Bone marrow (tissue), 2 donors: ENCODE data around the gene ALDH1L1.

ENCODE experiments used
- DNase-seq, 2 donors: peaks; one replicate each; lab custom pipeline; 2025; lab: John Stamatoyannopoulos, UW

Gene ALDH1L1

DNA sequence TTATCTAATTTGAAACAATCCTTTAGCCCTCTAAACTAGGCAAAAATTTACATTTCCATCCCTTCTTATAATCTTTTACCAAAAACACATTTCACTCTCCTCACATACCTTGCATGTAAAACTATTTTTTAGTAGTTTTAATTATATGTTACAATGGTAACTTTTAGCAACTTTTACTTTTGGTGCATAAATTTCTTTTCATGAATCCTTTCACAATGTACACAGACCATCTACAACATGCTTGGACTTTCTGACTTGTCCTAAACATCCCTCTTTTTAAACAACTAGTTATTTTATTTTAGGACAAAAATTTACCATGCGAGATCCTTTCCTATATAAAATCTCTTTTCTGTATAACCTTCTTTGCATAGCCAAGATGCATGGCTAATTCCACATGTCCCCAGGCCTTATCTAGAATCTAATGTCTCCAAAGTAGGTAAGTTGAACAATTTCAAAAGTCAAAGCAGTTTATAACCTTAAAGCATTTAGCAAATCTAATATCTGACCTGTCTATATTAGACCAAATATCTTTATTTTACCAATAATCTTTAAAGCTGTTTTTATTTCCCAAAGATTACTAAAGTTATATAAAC is 14.4 kb upstream of the ALDH1L1 start:
- DNase-seq: no peak

DNA sequence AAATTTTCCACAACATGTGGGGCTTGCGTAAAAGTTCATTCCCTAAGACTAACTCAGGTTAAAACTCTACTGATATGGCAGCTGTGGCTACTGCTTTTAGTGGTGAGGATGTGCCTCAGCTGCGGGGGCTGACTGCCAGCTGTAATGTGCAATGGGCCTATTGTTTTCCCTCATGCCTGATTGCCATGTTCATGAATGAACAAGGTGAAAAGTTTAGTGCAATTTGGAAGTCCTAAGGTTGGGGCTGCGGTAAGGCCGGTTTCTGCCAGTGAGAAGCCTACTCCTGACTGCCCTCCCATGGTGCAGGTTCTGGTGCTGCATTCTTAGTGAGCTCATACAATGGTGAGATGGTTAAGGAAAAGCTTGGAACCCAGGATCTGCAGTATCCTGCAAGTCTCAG is 10.9 kb upstream of the ALDH1L1 start:
- no peak for DNase-seq

- DNase-seq: no peak
Observed at GRCh38 chr3:126187920-126188319, 7.5 kb upstream of the ALDH1L1 start.

DNA sequence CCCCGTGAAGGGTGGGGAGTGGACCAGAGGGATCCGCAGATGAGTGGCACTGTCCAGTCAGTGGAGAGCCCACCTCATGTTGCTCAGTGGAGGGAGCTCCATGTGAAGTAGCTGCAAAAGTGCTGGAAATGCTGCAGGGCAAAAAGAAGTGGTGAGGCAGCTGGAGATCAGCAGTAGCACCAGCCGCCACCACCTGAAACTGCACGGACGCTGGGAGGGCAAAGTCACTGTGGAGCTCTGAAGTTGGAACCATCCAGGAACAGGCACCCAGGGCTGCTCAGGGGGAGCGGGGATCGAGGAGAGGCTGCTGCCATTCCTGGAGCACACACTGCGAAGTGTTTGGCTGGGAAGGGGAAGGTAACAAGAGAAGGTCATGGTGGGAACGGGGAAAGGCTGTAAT is 6.4 kb upstream of the ALDH1L1 start:
- DNase-seq: no peak

DNA sequence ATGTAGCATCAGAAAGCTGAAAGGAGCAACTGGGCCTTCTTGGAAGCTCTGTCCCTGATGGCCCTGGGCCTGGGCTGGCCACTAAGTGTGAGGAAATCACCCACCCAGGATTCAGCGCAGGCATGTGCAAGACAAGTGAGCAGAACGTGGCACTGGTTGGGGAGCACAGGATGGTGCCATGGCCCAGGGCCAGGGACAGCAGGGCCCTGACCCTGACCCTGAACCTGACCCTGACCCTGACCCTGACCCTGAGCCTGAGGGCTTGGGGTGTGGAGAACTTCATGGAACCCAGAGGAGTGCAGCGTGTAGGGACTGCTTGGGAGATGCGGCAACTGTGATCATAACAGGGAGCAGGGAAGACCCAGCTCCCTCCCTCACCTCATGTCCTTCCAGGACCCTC is 5.9 kb upstream of the ALDH1L1 start:
- DNase-seq: no peak

GRCh38 chr3:126184465-126185000 is 4.1 kb upstream of the ALDH1L1 start:
- no peak for DNase-seq

DNA sequence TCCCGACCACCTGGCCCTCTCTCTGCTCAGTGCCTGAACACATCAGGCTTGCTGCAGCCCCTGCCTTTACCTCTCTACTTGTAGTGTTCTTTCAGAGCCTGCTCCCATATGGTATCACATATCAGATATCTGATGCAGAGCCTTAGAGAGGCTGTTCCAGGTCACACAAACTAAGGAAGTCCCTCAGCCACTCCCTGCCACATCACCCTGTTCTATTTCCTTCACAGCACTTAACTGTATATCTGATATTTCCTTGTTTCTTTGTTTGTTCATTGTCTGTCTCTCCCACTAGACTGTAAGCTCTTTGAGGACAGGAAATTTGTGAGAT is 976 bp upstream of the ALDH1L1 start:
- no peak for DNase-seq

GRCh38 chr3:126179825-126180476 is 435 bp downstream of the ALDH1L1 start:
- no peak for DNase-seq

DNA sequence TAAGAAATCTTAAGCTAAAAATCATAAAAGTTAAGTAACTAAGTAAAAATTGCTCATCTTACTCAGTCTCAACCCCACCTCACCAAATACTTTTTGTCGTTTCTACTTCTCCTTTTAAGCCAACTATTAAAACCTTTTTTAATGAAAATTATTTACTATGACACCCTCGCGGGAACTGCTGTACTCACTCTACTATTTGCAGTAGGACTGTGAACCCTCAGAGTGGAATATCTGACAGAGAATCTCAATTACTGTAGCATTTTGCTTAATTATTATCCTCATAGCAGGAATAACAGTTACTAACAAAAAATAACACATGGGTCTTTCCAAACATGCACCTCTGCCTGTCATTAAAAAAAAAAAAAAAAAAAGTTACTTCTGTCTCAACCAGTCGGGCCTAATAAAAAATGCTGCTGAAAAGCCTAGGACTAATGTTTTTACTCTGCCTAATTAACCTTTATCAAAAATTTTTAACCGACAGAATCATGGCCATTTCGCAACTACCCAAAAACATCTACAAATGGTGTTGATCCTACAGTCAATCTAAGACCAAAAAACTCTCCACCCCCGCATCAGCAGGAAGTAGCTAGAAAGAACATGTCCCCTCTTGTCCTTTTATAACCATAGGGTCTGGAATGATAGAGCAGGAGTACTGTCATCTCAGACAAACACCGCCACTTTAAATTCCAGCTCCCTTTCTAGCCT is 10.2 kb downstream of the ALDH1L1 start:
- DNase-seq: no peak

DNA sequence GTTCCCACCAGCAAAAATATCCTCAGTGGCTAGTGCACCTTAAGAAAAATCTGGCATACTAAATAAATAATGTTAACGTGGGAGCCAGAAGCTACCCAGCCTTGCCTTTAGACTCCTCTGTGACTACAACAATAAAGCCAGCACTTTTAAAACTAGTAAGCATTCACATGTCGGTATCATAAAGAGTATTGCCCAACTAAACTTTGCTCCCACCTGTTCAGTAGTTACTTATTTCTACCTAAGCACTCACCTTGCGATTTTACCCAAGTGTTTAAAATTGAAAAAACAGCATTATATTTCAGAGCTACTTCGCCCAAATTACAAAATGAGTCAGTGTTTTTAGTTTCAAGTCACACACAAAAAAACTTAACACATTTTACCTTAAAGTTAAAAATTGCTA is 12.8 kb downstream of the ALDH1L1 start:
- no peak for DNase-seq

DNA sequence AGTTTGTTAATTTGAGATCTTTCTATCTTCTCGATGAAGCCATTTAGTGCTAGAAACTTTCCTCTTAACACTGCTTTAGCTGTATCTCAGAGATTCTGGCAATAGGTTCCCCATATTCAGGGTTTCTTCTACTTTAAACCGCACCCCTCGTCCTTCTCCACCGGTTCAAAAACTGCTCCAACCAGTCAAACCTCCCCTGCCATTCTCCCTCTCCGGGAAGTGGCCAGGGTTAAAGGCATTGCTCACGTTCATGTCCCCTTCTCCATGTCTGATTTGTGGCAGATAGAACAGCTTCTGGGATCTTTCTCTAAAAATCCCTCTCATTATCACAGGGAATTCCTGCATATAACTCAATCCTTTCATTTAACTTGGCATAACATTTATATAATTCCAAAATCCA is 14.4 kb downstream of the ALDH1L1 start:
- no peak for DNase-seq

- no peak for DNase-seq
Observed at GRCh38 chr3:126161309-126161708, 19.1 kb downstream of the ALDH1L1 start.

DNA sequence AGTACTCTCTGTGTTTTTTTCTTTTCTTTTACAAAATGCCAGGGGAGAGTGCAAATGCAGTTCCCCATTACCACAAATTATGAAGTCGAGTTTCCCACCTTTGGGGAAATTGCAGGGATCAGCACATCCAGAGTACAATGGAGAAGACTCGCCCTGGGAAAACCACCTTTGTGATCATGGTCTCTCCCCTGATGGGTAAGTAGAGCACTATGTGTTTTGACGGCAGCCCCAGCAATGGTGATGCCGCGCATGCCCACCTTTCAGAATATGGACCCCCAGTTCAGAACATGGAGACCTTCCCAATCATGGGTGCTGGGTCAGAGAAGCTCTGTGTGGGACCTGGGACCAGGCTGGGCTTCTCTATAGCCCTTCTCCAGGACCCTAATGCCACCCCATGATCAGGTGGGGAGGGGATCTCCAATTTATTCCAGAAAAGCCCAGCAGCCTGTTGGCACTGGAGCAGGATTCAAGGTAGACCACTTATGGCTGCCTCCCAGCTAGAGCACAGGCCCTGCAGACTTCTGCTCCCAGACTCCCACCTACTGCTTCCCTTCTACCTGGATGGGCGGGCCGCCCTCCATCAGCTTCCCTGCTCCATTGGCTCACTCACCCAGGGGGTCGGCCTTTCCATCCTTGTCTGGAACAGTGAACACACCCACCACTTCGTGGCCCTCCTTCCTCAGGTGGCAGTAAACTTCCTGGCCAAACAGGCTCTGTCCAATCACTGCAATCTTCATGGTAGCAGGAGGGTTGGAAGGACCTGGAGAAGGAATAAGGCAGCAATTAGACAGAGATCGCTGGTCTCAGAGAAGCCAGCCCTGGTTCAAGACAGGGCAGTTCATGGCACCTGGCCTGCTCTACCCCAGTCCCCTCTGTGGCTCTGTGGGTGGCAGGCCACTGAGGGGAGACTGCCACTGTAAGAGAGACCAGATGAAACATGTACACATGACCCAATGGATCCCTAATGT is 19.9 kb downstream of the ALDH1L1 start:
- no peak for DNase-seq

DNA sequence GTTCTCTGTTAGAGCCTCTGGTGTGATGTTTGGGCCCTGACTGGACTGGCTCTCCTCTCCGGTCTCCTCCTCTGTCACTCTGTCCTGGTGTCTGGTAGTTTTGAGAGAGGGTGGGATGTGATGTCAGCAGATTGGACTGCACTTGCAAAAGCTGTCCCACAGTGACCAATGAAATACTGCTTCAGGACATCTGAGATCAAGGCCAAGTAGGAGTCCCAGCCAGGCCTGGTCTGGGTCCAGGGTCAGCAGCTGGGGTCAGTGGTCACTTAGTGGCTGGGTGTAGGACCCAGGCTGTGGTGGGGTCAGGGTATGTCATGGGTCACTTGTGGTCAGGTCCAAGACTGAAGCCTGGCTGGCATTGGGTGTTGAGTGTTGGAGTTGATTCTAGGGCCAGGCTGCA is 20.9 kb downstream of the ALDH1L1 start:
- DNase-seq: no peak

GRCh38 chr3:126158912-126159454 is 21.4 kb downstream of the ALDH1L1 start:
- DNase-seq: no peak

- DNase-seq: no peak
Observed at GRCh38 chr3:126158016-126158911, 22.1 kb downstream of the ALDH1L1 start.

DNA sequence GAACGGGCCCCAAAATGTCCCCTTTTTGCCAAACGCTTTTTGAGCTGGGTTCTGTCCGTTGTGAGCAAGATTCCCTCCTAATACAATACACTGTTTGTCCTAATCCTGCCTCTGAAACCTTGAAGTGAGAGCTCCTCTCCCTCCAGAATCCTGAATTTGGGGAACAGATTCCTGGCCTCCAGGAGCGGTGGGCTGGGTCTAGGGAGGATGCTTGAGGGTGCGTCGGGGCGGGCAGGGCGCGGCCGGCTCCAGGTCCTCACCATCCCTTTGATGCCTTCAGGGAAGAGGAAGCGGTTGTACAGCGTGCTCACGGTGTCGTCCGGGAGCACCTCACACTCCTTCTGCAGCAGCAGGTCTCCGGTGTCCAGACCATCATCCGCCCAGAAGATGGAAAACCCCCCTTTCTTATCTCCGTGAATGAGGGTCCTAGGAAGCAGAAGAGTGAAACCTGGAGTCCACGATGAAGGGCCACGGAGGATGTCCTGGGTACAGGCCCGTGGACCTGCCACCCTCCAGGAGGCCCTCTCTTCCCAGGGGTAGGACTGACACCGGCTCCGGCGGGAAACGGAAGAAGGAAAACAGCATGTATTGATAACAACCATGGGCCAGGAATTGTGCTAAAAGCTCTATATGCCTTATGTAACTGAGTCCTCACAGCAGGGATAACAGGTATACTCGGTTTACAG is 23.2 kb downstream of the ALDH1L1 start:
- DNase-seq: no peak

- no peak for DNase-seq
Observed at GRCh38 chr3:126156468-126156867, 23.9 kb downstream of the ALDH1L1 start.

DNA sequence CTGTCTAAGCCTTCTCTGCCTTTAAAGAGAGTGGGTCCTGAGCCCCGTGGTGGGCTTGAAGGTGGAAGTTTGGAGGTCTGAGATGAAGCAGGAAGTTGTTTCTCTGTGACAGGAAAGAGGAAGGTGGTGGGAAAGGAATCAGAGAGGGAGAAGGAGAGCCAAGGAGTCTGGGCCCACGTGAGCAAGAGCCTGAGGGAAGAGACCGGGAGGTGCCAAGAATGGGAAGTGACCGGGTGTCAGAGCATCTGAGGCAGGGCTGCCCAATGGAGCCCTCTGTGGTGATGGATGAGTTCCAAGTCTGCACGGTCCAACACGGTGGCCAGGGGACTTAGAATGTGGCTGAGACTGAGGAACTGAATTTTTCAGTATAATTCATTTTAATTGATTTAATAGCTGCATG is 24.6 kb downstream of the ALDH1L1 start:
- DNase-seq: no peak

GRCh38 chr3:126155280-126155640 is 25.1 kb downstream of the ALDH1L1 start:
- DNase-seq: no peak
